ENCODE data around the gene CIDEC. TPM values are rescaled to one million over a fixed set of nuclear protein-coding genes. Genes with fewer than 3 reads are reported as not detected.

The CIDEC gene
- total and polyA plus RNA-seq, 2 of the 13 experiments (the other 11 are each of a cell fraction or from before 2014, with no cell fraction given), result 2.5 to 10.4 TPM

GRCh38 chr3:9897408-9898372 is 17.6 kb upstream of the CIDEC start (continued):
- TF ChIP-seq ZFY (CRISPR knock-in tag; IDR thresholded peaks at IDR 0.05) (peak; percentile 80), ZNF775 (CRISPR knock-in tag; IDR thresholded peaks at IDR 0.05; ENCODE audit: borderline replicate concordance) (no peak), KMT2B (CRISPR knock-in tag; IDR thresholded peaks at IDR 0.05) (0 out of 2 replicates have a peak, but pooled peaks have one; percentile 51), ARID5B (CRISPR knock-in tag; IDR thresholded peaks at IDR 0.05) (peak; percentile 81), FOXA1 (IDR thresholded peaks at IDR 0.05) (no peak), FOXA1 (CRISPR knock-in tag; IDR thresholded peaks at IDR 0.05) (peak; percentile 91), FOXA3 (CRISPR knock-in tag; IDR thresholded peaks at IDR 0.05) (peak; percentile 94), ZNF792 (CRISPR knock-in tag; IDR thresholded peaks at IDR 0.05) (0 out of 2 replicates have a peak, but pooled peaks have one; percentile 28), ARNTL (CRISPR knock-in tag; IDR thresholded peaks at IDR 0.05) (peak; percentile 67; the same call in 1 of the 2 replicates), DPF2 (CRISPR knock-in tag; IDR thresholded peaks at IDR 0.05; ENCODE audit: borderline replicate concordance, low read depth) (0 out of 2 replicates have a peak, but pooled peaks have one; percentile 15), ZIK1 (CRISPR knock-in tag; IDR thresholded peaks at IDR 0.05; ENCODE audit: borderline replicate concordance, low read depth) (no peak)
- TF ChIP-seq, protein P1, sequence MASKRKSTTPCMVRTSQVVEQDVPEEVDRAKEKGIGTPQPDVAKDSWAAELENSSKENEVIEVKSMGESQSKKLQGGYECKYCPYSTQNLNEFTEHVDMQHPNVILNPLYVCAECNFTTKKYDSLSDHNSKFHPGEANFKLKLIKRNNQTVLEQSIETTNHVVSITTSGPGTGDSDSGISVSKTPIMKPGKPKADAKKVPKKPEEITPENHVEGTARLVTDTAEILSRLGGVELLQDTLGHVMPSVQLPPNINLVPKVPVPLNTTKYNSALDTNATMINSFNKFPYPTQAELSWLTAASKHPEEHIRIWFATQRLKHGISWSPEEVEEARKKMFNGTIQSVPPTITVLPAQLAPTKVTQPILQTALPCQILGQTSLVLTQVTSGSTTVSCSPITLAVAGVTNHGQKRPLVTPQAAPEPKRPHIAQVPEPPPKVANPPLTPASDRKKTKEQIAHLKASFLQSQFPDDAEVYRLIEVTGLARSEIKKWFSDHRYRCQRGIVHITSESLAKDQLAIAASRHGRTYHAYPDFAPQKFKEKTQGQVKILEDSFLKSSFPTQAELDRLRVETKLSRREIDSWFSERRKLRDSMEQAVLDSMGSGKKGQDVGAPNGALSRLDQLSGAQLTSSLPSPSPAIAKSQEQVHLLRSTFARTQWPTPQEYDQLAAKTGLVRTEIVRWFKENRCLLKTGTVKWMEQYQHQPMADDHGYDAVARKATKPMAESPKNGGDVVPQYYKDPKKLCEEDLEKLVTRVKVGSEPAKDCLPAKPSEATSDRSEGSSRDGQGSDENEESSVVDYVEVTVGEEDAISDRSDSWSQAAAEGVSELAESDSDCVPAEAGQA (IDR thresholded peaks at IDR 0.05; ENCODE audit: low read depth), result peak; percentile 66
- TF ChIP-seq, protein P1 (CRISPR knock-in tag; IDR thresholded peaks at IDR 0.05; ENCODE audit: borderline replicate concordance), result no peak
- TF ChIP-seq, protein P2, sequence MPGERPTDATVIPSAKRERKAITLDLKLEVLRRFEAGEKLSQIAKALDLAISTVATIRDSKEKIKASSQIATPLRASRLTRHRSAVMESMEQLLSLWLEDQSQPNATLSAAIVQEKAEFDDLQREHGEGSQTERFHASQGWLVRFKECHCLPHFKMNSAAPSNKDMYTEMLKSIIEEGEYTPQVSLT (CRISPR knock-in tag; IDR thresholded peaks at IDR 0.05; ENCODE audit: borderline replicate concordance, low read depth), result no peak
- TF ChIP-seq, protein P3, sequence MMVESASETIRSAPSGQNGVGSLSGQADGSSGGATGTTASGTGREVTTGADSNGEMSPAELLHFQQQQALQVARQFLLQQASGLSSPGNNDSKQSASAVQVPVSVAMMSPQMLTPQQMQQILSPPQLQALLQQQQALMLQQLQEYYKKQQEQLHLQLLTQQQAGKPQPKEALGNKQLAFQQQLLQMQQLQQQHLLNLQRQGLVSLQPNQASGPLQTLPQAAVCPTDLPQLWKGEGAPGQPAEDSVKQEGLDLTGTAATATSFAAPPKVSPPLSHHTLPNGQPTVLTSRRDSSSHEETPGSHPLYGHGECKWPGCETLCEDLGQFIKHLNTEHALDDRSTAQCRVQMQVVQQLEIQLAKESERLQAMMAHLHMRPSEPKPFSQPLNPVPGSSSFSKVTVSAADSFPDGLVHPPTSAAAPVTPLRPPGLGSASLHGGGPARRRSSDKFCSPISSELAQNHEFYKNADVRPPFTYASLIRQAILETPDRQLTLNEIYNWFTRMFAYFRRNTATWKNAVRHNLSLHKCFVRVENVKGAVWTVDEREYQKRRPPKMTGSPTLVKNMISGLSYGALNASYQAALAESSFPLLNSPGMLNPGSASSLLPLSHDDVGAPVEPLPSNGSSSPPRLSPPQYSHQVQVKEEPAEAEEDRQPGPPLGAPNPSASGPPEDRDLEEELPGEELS (CRISPR knock-in tag; IDR thresholded peaks at IDR 0.05), result peak; percentile 79

Data from HepG2 (cell line).